Subcutaneous abdominal adipose tissue (tissue), 5 donors: Measurements from ENCODE around the gene HLA-E.
"Not testable (repeated sequence)": the region's sequence is repeated elsewhere in the genome, so short reads cannot be mapped to it uniquely, and the experiment has no call there.

Experiments
- H3K27ac ChIP-seq: one replicate; pipeline ENCODE4 v1.7.0; 2013; ENCODE audit warnings: low read depth, mild to moderate bottlenecking, inconsistent platforms, low read length, moderate library complexity
- H3K27me3 ChIP-seq, 5 donors: one replicate each; pipeline ENCODE4 v1.7.0; 2013; ENCODE audit warnings: low read length in 5 of 5, inconsistent platforms in 1 of 5; ENCODE audit not compliant: control insufficient read depth in 5 of 5, insufficient read depth in 4 of 5
- H3K36me3 ChIP-seq, 5 donors: one replicate each; pipeline ENCODE4 v1.7.0; 2013; ENCODE audit warnings: low read length in 5 of 5; ENCODE audit not compliant: control insufficient read depth in 5 of 5, insufficient read depth in 5 of 5
- H3K4me1 ChIP-seq, 5 donors: one replicate each; pipeline ENCODE4 v1.7.0; 2013; ENCODE audit warnings: low read length in 5 of 5, mild to moderate bottlenecking in 3 of 5, moderate library complexity in 1 of 5; ENCODE audit not compliant: control insufficient read depth in 5 of 5, insufficient read depth in 5 of 5
- H3K4me3 ChIP-seq, 5 donors: one replicate each; pipeline ENCODE4 v1.7.0; 2013; ENCODE audit warnings: low read length in 5 of 5, low read depth in 1 of 5
- H3K9ac ChIP-seq, 5 donors: one replicate each; pipeline ENCODE4 v1.7.0; 2013; ENCODE audit warnings: low read length in 5 of 5, mild to moderate bottlenecking in 4 of 5, moderate library complexity in 3 of 5
- H3K9me3 ChIP-seq, 5 donors: one replicate each; pipeline ENCODE4 v1.7.0; 2013; ENCODE audit warnings: low read length in 5 of 5; ENCODE audit not compliant: control insufficient read depth in 5 of 5
- donor health status: healthy.
- donor health status: healthy.
- donor health status: healthy.
- donor health status: healthy.
- donor health status: healthy.

HLA-E gene

GRCh38 chr6:30517767-30518504, 28.6 kb downstream of the HLA-E start:
- H3K27me3 ChIP-seq, H3K9me3 ChIP-seq, H3K4me3 ChIP-seq, H3K27ac ChIP-seq, H3K9ac ChIP-seq, H3K36me3 ChIP-seq: not testable (repeated sequence)
- peaks cover 0 to 14% (median 5%) of the 10 kb centered on the region in 5 donors for H3K4me1 ChIP-seq

- H3K9me3 ChIP-seq, H3K4me3 ChIP-seq, H3K9ac ChIP-seq, H3K27me3 ChIP-seq, H3K36me3 ChIP-seq, H3K27ac ChIP-seq: not testable (repeated sequence)
- H3K4me1 ChIP-seq: peaks cover 0 to 14% (median 5%) of the 10 kb centered on the region in 5 donors
Observed at GRCh38 chr6:30518505-30519145, 29.3 kb downstream of the HLA-E start.

- Histone ChIP-seq H3K27me3 (no peaks in the 10 kb centered on the region), H3K36me3 (no peaks in the 10 kb centered on the region), H3K9ac (no peak overlapping the region), H3K27ac (no peak overlapping the region), H3K9me3 (no peaks in the 10 kb centered on the region), H3K4me1 (peaks cover 0 to 8% (median 2%) of the 10 kb centered on the region in 5 donors), H3K4me3 (no peak overlapping the region)
Observed at GRCh38 chr6:30520522-30520921, 31.2 kb downstream of the HLA-E start.

GRCh38 chr6:30521082-30521481, 31.8 kb downstream of the HLA-E start:
- H3K9ac ChIP-seq, H3K36me3 ChIP-seq, H3K27ac ChIP-seq, H3K27me3 ChIP-seq, H3K9me3 ChIP-seq, H3K4me1 ChIP-seq, H3K4me3 ChIP-seq: not testable (repeated sequence)

GRCh38 chr6:30521952-30522351, 32.6 kb downstream of the HLA-E start:
- not testable (repeated sequence) for H3K27ac ChIP-seq, H3K9me3 ChIP-seq, H3K9ac ChIP-seq, H3K27me3 ChIP-seq, H3K36me3 ChIP-seq, H3K4me3 ChIP-seq, H3K4me1 ChIP-seq

DNA sequence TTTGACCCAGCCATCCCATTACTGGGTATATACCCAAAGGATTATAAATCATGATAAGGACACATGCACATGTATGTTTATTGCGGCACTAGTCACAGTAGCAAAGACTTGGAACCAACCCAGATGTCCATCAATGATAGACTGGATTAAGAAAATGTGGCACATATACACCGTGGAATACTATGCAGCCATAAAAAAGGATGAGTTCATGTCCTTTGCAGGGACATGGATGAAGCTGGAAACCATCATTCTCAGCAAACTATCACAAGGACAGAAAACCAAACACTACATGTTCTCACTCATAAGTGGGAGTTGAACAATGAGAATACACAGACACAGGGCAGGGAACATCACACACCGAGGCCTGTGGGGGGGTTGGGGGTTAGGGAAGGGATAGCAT, 37.1 kb downstream of the HLA-E start:
- peaks cover 0 to 12% (median 10%) of the 10 kb centered on the region in 5 donors for H3K4me1 ChIP-seq
- not testable (repeated sequence) for H3K27me3 ChIP-seq, H3K36me3 ChIP-seq, H3K4me3 ChIP-seq, H3K9ac ChIP-seq, H3K27ac ChIP-seq, H3K9me3 ChIP-seq

DNA sequence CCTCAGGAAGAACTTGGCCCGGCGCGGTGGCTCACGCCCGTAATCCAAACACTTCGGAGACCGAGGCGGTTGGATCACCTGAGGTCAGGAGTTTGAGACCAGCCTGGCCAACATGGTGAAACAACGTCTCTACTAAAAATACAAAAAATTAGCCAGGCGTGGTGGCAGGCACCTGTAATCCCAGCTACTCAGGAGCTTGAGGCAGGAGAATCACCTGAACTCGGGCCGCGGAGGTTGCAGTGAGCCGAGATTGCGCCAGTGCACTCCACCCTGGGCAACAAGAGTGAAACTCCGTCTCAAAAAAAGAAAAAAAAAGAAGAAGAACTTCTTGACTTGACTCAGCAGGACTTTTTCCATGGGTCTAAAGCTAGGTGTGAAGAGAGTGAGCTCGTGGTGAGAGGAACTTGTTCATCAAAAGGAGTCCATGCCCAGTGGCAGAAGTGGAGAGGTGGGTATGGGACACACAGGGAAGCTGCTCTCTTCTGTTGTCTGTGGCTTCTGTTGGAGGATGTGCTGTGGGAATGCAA, 40.1 kb downstream of the HLA-E start:
- H3K9ac ChIP-seq, H3K36me3 ChIP-seq, H3K9me3 ChIP-seq, H3K4me3 ChIP-seq, H3K27me3 ChIP-seq: not testable (repeated sequence)
- peak overlapping the region; percentile 11 for H3K27ac ChIP-seq
- H3K4me1 ChIP-seq: peaks cover 0 to 15% (median 14%) of the 10 kb centered on the region in 5 donors

DNA sequence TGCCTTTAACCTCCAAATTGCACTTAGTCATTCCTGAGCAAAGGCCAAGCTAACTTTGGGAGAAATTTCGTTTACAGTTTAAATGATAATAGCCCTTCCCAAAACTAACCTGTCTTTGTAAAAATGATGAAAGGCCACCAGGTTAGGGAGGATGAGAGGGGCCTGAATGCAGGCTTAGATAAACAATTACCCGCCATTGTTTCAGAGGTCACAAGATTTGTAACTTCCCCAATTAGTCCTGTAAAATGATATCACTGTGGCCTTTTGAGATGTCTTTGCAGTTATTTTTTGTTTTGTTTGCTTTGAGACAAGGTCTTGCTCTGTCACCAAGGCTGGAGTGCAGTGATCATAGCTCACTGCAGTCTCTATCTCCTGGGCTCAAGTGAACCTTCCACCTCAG, 40.7 kb downstream of the HLA-E start:
- Histone ChIP-seq H3K27me3 (no peaks in the 10 kb centered on the region), H3K36me3 (no peaks in the 10 kb centered on the region), H3K4me1 (peaks cover 0 to 15% (median 14%) of the 10 kb centered on the region in 5 donors), H3K27ac (peak overlapping the region; percentile 11), H3K9me3 (no peaks in the 10 kb centered on the region), H3K9ac (no peak overlapping the region), H3K4me3 (no peak overlapping the region)

GRCh38 chr6:30533460-30534294, 44.4 kb downstream of the HLA-E start:
- Histone ChIP-seq H3K9me3 (no peaks in the 10 kb centered on the region), H3K4me1 (peaks cover 0 to 15% (median 12%) of the 10 kb centered on the region in 5 donors), H3K4me3 (peak overlapping the region in 1 of 5 donors; percentile 40), H3K27me3 (no peaks in the 10 kb centered on the region), H3K27ac (peak overlapping the region; percentile 16), H3K9ac (no peak overlapping the region), H3K36me3 (no peaks in the 10 kb centered on the region)

DNA sequence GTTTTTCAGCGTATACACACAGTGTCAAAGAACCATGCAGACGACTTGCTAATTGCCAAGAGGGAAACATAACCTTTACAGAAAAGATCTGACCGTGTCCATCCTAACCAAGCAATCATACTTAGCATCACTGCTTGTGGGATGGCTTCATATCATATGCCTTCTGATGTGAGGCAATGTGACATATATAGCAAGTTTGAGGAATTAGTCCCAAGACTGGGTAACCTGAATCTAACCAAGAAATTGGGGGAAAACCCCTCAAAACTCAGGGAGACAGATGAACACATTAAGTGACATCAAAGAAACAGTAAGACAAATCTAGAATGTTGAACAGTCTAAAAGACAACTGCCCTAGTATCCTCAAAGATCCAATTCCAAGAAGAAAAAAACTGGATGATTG, 48.6 kb downstream of the HLA-E start:
- no peak overlapping the region for H3K4me3 ChIP-seq
- H3K36me3 ChIP-seq: no peaks in the 10 kb centered on the region
- peaks cover 2 to 16% (median 9%) of the 10 kb centered on the region in 5 donors for H3K4me1 ChIP-seq
- no peaks in the 10 kb centered on the region for H3K9me3 ChIP-seq
- H3K27ac ChIP-seq: no peak overlapping the region
- H3K9ac ChIP-seq: no peak overlapping the region
- no peaks in the 10 kb centered on the region for H3K27me3 ChIP-seq
